Karpas-422 (cell line): ENCODE measurements around the gene CREB3. TPM values are rescaled to one million over a fixed set of nuclear protein-coding genes. Genes with fewer than 3 reads are reported as not detected.
A peak's percentile ranks its signal among the peaks of the same experiment; 100 is the strongest.

ENCODE experiments used
- DNase-seq: peaks from one replicate; pipeline ENCODE4 v3.0.0-alpha.2; 2015
- H2AFZ ChIP-seq: fragments of 200-600 bp; sonication (generic); 2 replicates; pipeline ENCODE4 v1.6.1; 2014; ENCODE audit warnings: antibody characterized with exemption, low read length, mixed read lengths
- H3K27ac ChIP-seq: fragments of 200-600 bp; sonication (generic); 2 replicates; pipeline ENCODE4 v1.5.1; 2014; ENCODE audit warnings: mild to moderate bottlenecking, low read length, moderate library complexity
- H3K27me3 ChIP-seq: fragments of 200-600 bp; sonication (generic); 2 replicates; pipeline ENCODE4 v1.6.1; 2014; ENCODE audit warnings: low read length, mixed read lengths
- H3K36me3 ChIP-seq: fragments of 200-600 bp; sonication (generic); 2 replicates; pipeline ENCODE4 v1.6.1; 2014; ENCODE audit warnings: low read length, mixed read lengths; ENCODE audit not compliant: insufficient read depth
- H3K4me1 ChIP-seq: fragments of 200-600 bp; sonication (generic); 2 replicates; pipeline ENCODE4 v1.6.1; 2014; ENCODE audit warnings: mild to moderate bottlenecking, low read length, mixed read lengths
- H3K4me2 ChIP-seq: fragments of 200-600 bp; sonication (generic); 2 replicates; pipeline ENCODE4 v1.6.1; 2014; ENCODE audit warnings: low read length, low read depth, mild to moderate bottlenecking; ENCODE audit not compliant: poor library complexity, severe bottlenecking
- H3K4me3 ChIP-seq: fragments of 200-600 bp; sonication (generic); 2 replicates; pipeline ENCODE4 v1.5.1; 2014; ENCODE audit warnings: mild to moderate bottlenecking, antibody characterized with exemption, low read length, mixed read lengths
- H3K79me2 ChIP-seq: fragments of 200-600 bp; sonication (generic); 2 replicates; pipeline ENCODE4 v1.6.1; 2014; ENCODE audit warnings: mild to moderate bottlenecking, low read length, mixed read lengths
- H3K9ac ChIP-seq: fragments of 200-600 bp; sonication (generic); 2 replicates; pipeline ENCODE4 v1.6.0; 2014; ENCODE audit warnings: low read length
- H3K9me2 ChIP-seq: fragments of 200-600 bp; sonication (generic), shearing (Covaris generic); replicated peaks from 2 replicates; pipeline ENCODE4 v1.6.0; 2014; ENCODE audit warnings: mild to moderate bottlenecking, low read length, moderate library complexity; ENCODE audit not compliant: insufficient read depth
- H3K9me3 ChIP-seq: fragments of 300-700, 200-600 bp; sonication (generic); 2 replicates; pipeline ENCODE4 v1.6.1; 2014; ENCODE audit warnings: low read length, mixed read lengths
- H4K20me1 ChIP-seq: fragments of 200-600 bp; sonication (generic); 2 replicates; pipeline ENCODE4 v1.6.1; 2014; ENCODE audit warnings: mild to moderate bottlenecking, antibody characterized with exemption, low read length, low read depth; ENCODE audit not compliant: insufficient read depth
- total RNA-seq: library from RNA; depleted of rRNA; stranded (reverse); fragments of >200 nt; shearing (Covaris generic); gene quantifications from 2 replicates; pipeline ENCODE4 v1.2.3, GENCODE V29; 2014; ENCODE audit warnings: low replicate concordance

The CREB3 gene
- total RNA-seq, 1 experiment from 2014 or later = 10.8 TPM

DNA sequence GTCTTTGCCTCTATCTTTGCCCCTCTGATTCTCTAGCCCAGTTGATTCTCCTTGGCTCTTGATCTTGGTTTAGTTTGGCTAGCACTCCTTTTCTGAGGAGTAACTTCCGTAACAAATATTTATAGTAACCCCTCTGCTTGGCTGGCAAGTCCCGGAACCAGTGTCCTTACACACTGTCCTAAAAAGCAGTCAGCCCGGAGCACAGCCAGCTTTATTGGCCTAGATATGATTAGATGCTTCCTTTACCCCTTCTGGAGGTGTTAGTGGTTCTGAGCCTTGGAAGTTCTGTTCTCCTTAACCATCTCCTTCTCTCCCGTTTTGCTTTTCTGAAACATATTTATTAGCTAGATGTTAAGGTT lies 38.6 kb downstream of the CREB3 start:
- Histone ChIP-seq H3K4me2 (no peak overlapping the region), H3K36me3 (peaks cover 3% of the 10 kb centered on the region; the same call in 1 of the 2 replicates), H3K79me2 (peaks cover 87% of the 10 kb centered on the region)

DNA sequence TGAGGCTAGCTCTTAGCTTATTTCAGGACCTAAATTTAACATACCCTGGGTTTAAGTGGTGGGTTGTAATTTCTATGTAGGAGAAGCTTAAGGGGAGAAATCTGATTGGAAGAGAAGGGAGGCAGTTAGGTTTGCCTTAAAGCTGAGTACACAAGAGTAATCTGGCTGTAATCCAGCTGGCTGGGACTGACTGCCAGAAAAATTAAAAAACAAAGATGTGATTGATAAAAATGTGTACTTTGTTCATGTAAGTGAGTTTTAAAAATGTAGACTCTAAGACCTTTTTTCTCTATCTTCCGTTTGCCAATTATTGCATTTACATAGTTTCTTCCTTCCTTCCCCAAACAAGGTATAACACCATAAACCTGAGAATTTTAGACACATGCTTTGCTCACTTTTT lies 39.1 kb downstream of the CREB3 start:
- no peak overlapping the region for H3K4me2 ChIP-seq

More for the DNA sequence above, 38.6 kb downstream of the CREB3 start:
- peaks cover 60% of the 10 kb centered on the region for H3K4me1 ChIP-seq
- no peak overlapping the region for H3K9ac ChIP-seq
- H3K9me3 ChIP-seq = no peaks in the 10 kb centered on the region
- no peak overlapping the region for H3K4me3 ChIP-seq
- no peaks in the 10 kb centered on the region for H4K20me1 ChIP-seq
- H3K27ac ChIP-seq = 0 out of 2 replicates have a peak overlapping the region, but pooled peaks have one; percentile 9
- H3K9me2 ChIP-seq = no peaks in the 10 kb centered on the region
- no peaks in the 10 kb centered on the region for H3K27me3 ChIP-seq
- DNase-seq = no peak
- H2AFZ ChIP-seq = no peak overlapping the region

DNA sequence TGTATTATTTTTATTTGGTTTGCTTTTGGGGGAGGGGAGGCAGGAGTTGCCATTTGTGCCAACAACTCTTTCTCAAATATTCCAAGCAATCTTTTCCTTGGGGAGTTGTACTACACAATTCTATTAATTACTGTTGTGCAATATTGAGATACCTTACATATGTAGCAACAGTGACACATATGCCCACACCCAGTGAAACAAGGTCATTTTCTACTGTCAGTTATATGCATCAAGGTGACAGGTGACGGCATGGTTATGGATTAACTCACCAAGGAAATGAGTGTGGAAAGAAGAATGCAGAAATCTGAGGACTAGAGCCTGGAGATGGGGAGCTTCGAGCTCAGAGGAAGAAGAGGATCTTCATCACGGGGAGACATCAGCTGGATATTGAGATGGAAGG lies 39.5 kb downstream of the CREB3 start:
- Histone ChIP-seq H3K27me3 (no peaks in the 10 kb centered on the region), H3K36me3 (peaks cover 3% of the 10 kb centered on the region; the same call in 1 of the 2 replicates), H3K4me2 (no peak overlapping the region), H3K9me2 (no peaks in the 10 kb centered on the region), H3K9me3 (no peaks in the 10 kb centered on the region), H3K27ac (0 out of 2 replicates have a peak overlapping the region, but pooled peaks have one; percentile 9), H4K20me1 (no peaks in the 10 kb centered on the region), H3K79me2 (peaks cover 84% of the 10 kb centered on the region), H3K4me3 (no peak overlapping the region), H3K4me1 (peaks cover 55% of the 10 kb centered on the region), H2AFZ (no peak overlapping the region), H3K9ac (no peak overlapping the region)
- DNase-seq = no peak

More for the DNA sequence above, 39.1 kb downstream of the CREB3 start:
- Histone ChIP-seq H3K4me1 (peaks cover 59% of the 10 kb centered on the region), H3K9me3 (no peaks in the 10 kb centered on the region), H3K27ac (0 out of 2 replicates have a peak overlapping the region, but pooled peaks have one; percentile 9), H3K9ac (no peak overlapping the region), H4K20me1 (no peaks in the 10 kb centered on the region), H3K79me2 (peaks cover 87% of the 10 kb centered on the region), H3K36me3 (peaks cover 3% of the 10 kb centered on the region; the same call in 1 of the 2 replicates), H3K9me2 (no peaks in the 10 kb centered on the region), H3K4me3 (no peak overlapping the region), H3K27me3 (no peaks in the 10 kb centered on the region), H2AFZ (no peak overlapping the region)
- no peak for DNase-seq

DNA sequence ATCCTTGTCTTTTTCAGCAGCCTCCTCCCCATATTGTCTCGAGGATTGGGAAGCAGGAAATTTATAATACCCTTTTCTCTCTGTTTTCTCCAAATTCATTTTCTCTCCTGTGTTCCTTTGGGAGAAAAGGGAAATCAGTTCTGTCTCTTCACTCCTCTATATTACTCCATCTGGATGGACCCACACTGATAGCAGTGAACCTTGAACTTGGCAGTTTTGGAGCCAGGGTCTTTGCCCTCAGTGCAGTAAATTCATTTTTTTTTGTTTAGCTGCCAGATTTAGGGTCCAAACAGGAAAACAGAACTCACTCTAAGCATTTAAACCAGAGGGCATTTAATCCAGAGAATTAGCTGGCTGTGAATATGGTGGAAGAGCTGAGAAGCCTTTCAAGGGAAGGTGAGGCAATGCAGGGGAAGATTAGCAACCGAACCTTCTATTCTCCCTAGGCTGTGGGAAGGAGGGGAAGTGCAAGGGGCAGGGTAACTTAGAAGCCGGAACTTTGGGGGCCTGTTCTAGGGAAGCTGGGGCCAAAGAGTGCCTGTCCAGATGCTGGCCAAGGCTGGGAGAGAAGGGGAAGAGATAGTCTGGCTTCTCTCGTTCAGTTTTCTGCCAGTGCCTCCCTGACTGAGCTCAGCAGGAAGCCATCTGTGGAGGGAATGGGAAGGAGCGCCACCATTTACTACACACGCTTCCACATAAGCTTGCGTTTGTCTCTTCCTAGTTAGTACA lies 42.6 kb downstream of the CREB3 start:
- Histone ChIP-seq H3K9ac (peak overlapping the region; percentile 18; the same call in 1 of the 2 replicates), H2AFZ (no peak overlapping the region), H3K4me1 (peaks cover 44% of the 10 kb centered on the region), H3K36me3 (peaks cover 5% of the 10 kb centered on the region; the same call in 1 of the 2 replicates), H4K20me1 (no peaks in the 10 kb centered on the region), H3K27ac (peak overlapping the region; percentile 48), H3K9me2 (no peaks in the 10 kb centered on the region), H3K79me2 (peaks cover 77% of the 10 kb centered on the region), H3K4me2 (peak overlapping the region; percentile 32), H3K4me3 (no peak overlapping the region), H3K27me3 (no peaks in the 10 kb centered on the region), H3K9me3 (no peaks in the 10 kb centered on the region)
- no peak for DNase-seq

DNA sequence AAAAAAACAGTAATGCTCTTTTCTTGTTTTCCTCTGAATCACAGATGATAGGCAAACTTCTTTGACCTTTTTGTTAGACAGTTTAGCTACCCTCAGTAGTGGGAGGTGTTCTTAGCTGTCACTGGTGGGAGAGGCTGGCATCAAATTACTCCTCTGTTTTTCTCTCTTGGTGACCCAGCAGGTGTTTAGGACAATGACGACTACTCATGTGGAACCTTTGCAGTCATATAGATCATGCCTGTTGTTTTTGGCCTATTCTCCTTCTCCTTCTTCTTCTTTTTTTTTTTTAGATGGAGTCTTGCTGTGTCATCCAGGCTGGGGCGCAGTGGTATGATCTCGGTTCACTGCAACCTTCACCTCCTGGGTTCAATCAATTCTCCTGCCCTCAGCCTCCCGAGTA lies 43.6 kb downstream of the CREB3 start:
- Histone ChIP-seq H3K27me3 (no peaks in the 10 kb centered on the region), H3K4me1 (peaks cover 34% of the 10 kb centered on the region), H3K79me2 (peaks cover 74% of the 10 kb centered on the region), H3K9me2 (no peaks in the 10 kb centered on the region), H2AFZ (no peak overlapping the region), H3K4me3 (no peak overlapping the region), H3K9me3 (no peaks in the 10 kb centered on the region), H3K4me2 (peak overlapping the region; percentile 32), H3K27ac (peak overlapping the region; percentile 48), H3K36me3 (peaks cover 12% of the 10 kb centered on the region; the same call in 1 of the 2 replicates), H3K9ac (no peak overlapping the region), H4K20me1 (no peaks in the 10 kb centered on the region)
- peak; percentile 66 for DNase-seq

DNA sequence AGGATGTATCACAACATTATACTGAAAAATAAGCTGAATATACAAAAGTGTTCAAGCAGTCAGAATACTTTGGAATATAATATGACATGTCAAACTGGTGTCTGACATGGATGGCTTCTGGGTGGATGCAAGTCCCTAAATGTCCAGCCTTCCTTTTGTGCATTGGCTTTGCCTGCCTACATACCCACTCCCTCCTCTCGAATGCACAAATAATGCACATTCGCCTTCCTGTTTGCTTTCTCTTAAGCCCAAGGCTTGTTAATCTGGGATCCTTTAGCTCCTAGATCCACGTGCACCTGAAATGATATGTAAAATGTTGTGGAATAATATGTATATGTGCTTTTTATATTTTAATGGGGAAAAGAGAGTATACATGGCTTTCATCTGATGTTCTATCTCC lies 46.0 kb downstream of the CREB3 start:
- no peaks in the 10 kb centered on the region for H3K27me3 ChIP-seq
- H3K9me2 ChIP-seq = no peaks in the 10 kb centered on the region
- H3K36me3 ChIP-seq = peaks cover 16% of the 10 kb centered on the region
- no peak overlapping the region for H2AFZ ChIP-seq
- H3K4me1 ChIP-seq = peaks cover 22% of the 10 kb centered on the region
- no peak overlapping the region for H3K4me3 ChIP-seq
- H3K27ac ChIP-seq = no peak overlapping the region
- no peaks in the 10 kb centered on the region for H3K9me3 ChIP-seq
- no peak overlapping the region for H3K9ac ChIP-seq
- peaks cover 62% of the 10 kb centered on the region for H3K79me2 ChIP-seq
- H3K4me2 ChIP-seq = no peak overlapping the region
- H4K20me1 ChIP-seq = no peaks in the 10 kb centered on the region
- DNase-seq = no peak

DNA sequence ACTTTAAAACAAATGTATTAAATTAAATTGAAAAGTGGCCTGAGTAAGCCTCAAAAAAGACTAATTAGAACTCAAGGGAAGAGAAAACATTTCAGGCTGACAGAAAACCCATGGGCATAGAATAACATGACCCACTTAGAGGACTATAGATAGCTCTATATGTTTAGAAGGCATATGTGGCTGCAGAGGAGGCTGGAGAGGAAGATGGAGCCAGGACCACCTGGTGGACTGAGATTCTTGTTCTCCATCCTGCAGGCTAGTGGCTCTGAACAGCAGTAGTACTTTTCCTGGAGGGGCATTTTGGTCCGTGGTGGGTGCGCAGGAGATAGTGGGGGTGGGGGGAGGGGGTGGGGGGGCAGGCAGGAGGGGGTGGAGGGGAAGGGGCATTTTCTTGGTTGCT lies 48.6 kb downstream of the CREB3 start:
- peaks cover 26% of the 10 kb centered on the region for H3K36me3 ChIP-seq
- no peak overlapping the region for H3K4me3 ChIP-seq
- H3K9ac ChIP-seq = no peak overlapping the region
- no peak overlapping the region for H3K4me2 ChIP-seq
- H4K20me1 ChIP-seq = no peaks in the 10 kb centered on the region
- peaks cover 11% of the 10 kb centered on the region for H3K4me1 ChIP-seq
- H3K27me3 ChIP-seq = no peaks in the 10 kb centered on the region
- no peaks in the 10 kb centered on the region for H3K9me2 ChIP-seq
- no peak overlapping the region for H3K27ac ChIP-seq
- no peak for DNase-seq
- peaks cover 57% of the 10 kb centered on the region for H3K79me2 ChIP-seq
- no peaks in the 10 kb centered on the region for H3K9me3 ChIP-seq
- no peak overlapping the region for H2AFZ ChIP-seq

DNA sequence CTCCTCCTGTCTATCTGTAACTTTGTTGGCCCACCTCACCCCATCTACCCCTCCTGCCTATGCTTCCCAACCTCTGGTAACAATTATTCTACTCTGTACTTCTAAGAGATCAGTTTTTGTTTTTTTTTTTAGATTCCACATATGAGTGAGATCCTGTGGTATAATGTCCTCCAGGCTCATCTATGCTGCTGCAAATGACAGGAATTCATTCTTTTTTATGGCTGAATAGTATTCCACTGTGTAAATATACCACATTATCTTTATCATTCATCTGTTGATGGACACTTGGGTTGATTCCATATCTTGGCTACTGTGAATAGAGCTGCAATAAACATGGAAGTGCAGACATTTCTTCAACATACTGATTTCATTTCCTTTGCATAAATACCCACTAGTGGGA lies 51.0 kb downstream of the CREB3 start:
- no peak overlapping the region for H2AFZ ChIP-seq
- H3K4me1 ChIP-seq = peaks cover 7% of the 10 kb centered on the region; the same call in 1 of the 2 replicates
- no peak overlapping the region for H3K4me3 ChIP-seq
- no peak overlapping the region for H3K4me2 ChIP-seq
- H3K9me2 ChIP-seq = no peaks in the 10 kb centered on the region
- no peak for DNase-seq
- H3K27ac ChIP-seq = no peak overlapping the region
- H3K79me2 ChIP-seq = peaks cover 46% of the 10 kb centered on the region
- peaks cover 31% of the 10 kb centered on the region for H3K36me3 ChIP-seq
- no peaks in the 10 kb centered on the region for H3K27me3 ChIP-seq
- H4K20me1 ChIP-seq = no peaks in the 10 kb centered on the region
- no peaks in the 10 kb centered on the region for H3K9me3 ChIP-seq
- H3K9ac ChIP-seq = no peak overlapping the region
